Gastroesophageal sphincter (tissue), 4 donors: ENCODE measurements around the gene TSPAN5. TPM values are rescaled to one million over a fixed set of nuclear protein-coding genes. Genes with fewer than 3 reads are reported as not detected.

Experiments used
- ATAC-seq: fragments of 150-250 bp; one replicate; pipeline ENCODE4 v1.9.1; 2016; ENCODE audit warnings: mild to moderate bottlenecking, moderate library complexity
- H3K27ac ChIP-seq, 4 donors: fragments of 200-600 bp; sonication (generic) in 3 of 4; 1 replicate in 3 of 4; 2 replicates in 1 of 4; pipeline ENCODE4 v1.5.1; 2016 to 2019
- H3K27me3 ChIP-seq: fragments of 200-600 bp; sonication (generic); one replicate; pipeline ENCODE4 v1.5.1; 2019
- H3K36me3 ChIP-seq, 2 donors: fragments of 200-600 bp; sonication (generic); one replicate each; pipeline ENCODE4 v1.5.1; 2019; ENCODE audit warnings: control low read depth in 1 of 2
- H3K4me1 ChIP-seq, 3 donors: fragments of 200-600 bp; sonication (generic); 1 replicate in 2 of 3; 2 replicates in 1 of 3; pipeline ENCODE4 v1.5.1; 2016 to 2019; ENCODE audit warnings: control low read depth in 2 of 3
- H3K4me3 ChIP-seq, 2 donors: fragments of 200-600 bp; sonication (generic); one replicate each; pipeline ENCODE4 v1.5.1; 2019; ENCODE audit warnings: mild to moderate bottlenecking in 1 of 2, moderate library complexity in 1 of 2
- H3K9me3 ChIP-seq, 3 donors: fragments of 200-600 bp; sonication (generic); one replicate each; pipeline ENCODE4 v1.5.1; 2017 to 2019; ENCODE audit warnings: control low read depth in 2 of 3
- EP300 ChIP-seq: sonication (generic); formaldehyde crosslinking; IDR thresholded peaks from one replicate; pipeline ENCODE4 v1.6.1; 2017; ENCODE audit warnings: antibody characterized with exemption, mild to moderate bottlenecking
- POLR2A ChIP-seq, 2 donors: fragments of 450-650 bp; IDR thresholded peaks; one replicate each; pipeline ENCODE4 v1.6.1; 2017; ENCODE audit warnings: antibody characterized with exemption in 2 of 2, mild to moderate bottlenecking in 2 of 2, moderate library complexity in 1 of 2
- POLR2AphosphoS5 ChIP-seq: sonication (generic); formaldehyde crosslinking; IDR thresholded peaks from one replicate; pipeline ENCODE4 v1.6.1; 2017; ENCODE audit warnings: antibody characterized with exemption
- WGBS, 2 donors: methylation state at CpG; one replicate each; pipeline ENCODE4 v1.1.5; 2018; ENCODE audit warnings: low coverage in 1 of 2; 5-methylcytosine and 5-hydroxymethylcytosine counted together
- total RNA-seq, 4 donors: library from RNA; depleted of rRNA; stranded (reverse); fragments of >200 nt; gene quantifications; one replicate each; pipeline ENCODE4 v1.1.0, GENCODE V29; 2016
- TF ChIP-seq, protein P1 (sequence below), 4 experiments: fragments of 200-600 bp in 2 of 4; fragments of 450-650 bp in 2 of 4; sonication (generic) in 1 of 4; IDR thresholded peaks; one replicate each; pipeline ENCODE4 v1.5.1; 2017 to 2019; ENCODE audit warnings: antibody characterized with exemption in 4 of 4, mild to moderate bottlenecking in 2 of 4, moderate library complexity in 2 of 4

The TSPAN5 gene
- total RNA-seq, 4 donors from 2014 or later: 9.8 to 14.0 (median 12.2) TPM

DNA sequence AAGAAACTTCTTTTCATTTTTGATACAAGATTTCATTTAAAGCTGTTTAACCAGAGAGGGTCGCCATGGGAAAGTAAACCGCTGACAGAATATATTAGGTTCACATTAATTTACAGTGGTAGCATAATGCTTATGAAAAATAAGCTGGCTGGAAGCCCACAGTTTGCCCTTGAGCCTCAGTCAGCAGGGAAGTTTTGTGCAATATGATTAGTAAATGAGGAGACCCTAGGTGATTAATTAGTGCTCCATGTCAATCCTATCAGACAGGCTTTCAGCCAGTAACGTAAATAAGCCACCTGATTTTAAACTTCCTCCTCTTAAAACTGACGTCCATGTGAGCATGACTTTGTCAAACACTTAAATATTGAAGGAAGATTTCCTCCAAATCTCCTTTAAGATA lies 134.2 kb downstream of the TSPAN5 start:
- peaks cover 0 to 20% (median 3%) of the 10 kb centered on the region in 3 donors for H3K4me1 ChIP-seq
- no peaks in the 10 kb centered on the region for H3K36me3 ChIP-seq
- TF ChIP-seq, protein P1, sequence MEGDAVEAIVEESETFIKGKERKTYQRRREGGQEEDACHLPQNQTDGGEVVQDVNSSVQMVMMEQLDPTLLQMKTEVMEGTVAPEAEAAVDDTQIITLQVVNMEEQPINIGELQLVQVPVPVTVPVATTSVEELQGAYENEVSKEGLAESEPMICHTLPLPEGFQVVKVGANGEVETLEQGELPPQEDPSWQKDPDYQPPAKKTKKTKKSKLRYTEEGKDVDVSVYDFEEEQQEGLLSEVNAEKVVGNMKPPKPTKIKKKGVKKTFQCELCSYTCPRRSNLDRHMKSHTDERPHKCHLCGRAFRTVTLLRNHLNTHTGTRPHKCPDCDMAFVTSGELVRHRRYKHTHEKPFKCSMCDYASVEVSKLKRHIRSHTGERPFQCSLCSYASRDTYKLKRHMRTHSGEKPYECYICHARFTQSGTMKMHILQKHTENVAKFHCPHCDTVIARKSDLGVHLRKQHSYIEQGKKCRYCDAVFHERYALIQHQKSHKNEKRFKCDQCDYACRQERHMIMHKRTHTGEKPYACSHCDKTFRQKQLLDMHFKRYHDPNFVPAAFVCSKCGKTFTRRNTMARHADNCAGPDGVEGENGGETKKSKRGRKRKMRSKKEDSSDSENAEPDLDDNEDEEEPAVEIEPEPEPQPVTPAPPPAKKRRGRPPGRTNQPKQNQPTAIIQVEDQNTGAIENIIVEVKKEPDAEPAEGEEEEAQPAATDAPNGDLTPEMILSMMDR (IDR thresholded peaks at IDR 0.05): no peak
- TF ChIP-seq POLR2AphosphoS5 (no peak), EP300 (no peak), POLR2A (IDR thresholded peaks at IDR 0.05) (no peak)
- H3K27me3 ChIP-seq: no peaks in the 10 kb centered on the region
- H3K27ac ChIP-seq: no peak overlapping the region
- H3K9me3 ChIP-seq: no peaks in the 10 kb centered on the region
- no peak overlapping the region for H3K4me3 ChIP-seq
- no peak for ATAC-seq
- WGBS, 2 donors: 52 to 63% methylated on average over 4 of the region's 4 CpGs

DNA sequence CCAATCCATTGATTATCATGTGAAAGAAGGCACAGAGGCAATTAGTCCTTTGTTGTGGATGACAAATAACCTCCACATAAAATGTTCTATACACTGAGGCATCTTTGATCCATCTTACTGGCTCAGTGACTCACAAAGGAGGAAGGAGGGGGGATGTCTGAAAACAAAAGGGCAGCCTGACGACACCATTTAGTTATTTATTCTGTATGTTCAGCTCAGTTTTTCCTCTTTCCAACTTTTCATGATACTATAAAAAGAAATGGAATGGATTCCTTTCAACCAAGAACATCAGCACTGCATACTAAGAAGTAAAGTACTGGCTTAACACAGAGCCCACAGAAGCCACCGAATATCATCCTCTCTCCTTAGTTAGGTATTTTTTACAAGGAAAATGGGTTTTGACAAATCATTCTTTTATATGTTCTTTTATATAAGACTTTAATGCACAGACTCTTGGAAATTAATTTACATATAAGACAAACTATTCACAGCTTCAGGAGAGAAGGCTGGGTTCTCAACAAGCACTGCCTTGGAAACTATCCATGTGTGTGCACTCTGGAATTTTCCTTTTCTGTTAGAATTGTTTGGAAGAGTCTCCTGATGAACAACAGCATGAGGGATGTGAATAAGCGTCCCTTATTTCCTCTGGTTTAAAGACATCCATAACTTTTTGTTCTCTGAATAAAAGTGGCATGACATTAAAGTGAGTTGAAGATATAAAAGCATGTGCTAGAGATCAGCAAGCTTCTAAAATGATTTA lies 135.6 kb downstream of the TSPAN5 start:
- peak overlapping the region in 1 of 4 donors; percentile 25 for H3K27ac ChIP-seq

DNA sequence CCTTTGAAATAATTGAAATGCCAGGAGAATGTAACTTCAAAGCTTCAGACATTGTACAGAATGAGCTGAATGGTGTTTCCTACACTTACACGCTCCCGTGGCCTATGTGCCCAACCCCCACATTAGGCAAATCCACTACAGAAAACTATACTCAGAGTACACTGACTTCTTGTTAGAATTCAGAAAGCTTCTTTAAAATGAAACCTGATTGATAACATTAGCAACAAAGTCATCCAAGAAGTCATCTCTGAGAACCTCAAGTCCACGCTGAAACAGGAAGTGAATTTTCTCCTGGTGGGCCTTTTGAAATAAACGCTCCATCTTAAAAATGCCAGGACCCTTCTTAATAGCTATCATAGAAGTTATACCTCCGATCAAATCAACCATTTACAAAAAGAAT lies 136.3 kb downstream of the TSPAN5 start:
- Histone ChIP-seq H3K27ac (peak overlapping the region in 1 of 4 donors; percentile 25), H3K27me3 (no peaks in the 10 kb centered on the region)
- TF ChIP-seq EP300 (no peak), POLR2AphosphoS5 (no peak), POLR2A (IDR thresholded peaks at IDR 0.05) (no peak)
- TF ChIP-seq, protein P1 (IDR thresholded peaks at IDR 0.05): no peak

More for the DNA sequence above, 135.6 kb downstream of the TSPAN5 start:
- no peaks in the 10 kb centered on the region for H3K27me3 ChIP-seq
- 24 to 36% methylated on average over 3 of the region's 3 CpGs for WGBS, 2 donors
- H3K36me3 ChIP-seq: no peaks in the 10 kb centered on the region
- H3K4me1 ChIP-seq: peaks cover 0 to 20% (median 0%) of the 10 kb centered on the region in 3 donors
- no peaks in the 10 kb centered on the region for H3K9me3 ChIP-seq
- ATAC-seq: no peak
- H3K4me3 ChIP-seq: no peak overlapping the region
- TF ChIP-seq POLR2A (IDR thresholded peaks at IDR 0.05) (no peak), POLR2AphosphoS5 (no peak)
- TF ChIP-seq, protein P1 (IDR thresholded peaks at IDR 0.05): no peak

DNA sequence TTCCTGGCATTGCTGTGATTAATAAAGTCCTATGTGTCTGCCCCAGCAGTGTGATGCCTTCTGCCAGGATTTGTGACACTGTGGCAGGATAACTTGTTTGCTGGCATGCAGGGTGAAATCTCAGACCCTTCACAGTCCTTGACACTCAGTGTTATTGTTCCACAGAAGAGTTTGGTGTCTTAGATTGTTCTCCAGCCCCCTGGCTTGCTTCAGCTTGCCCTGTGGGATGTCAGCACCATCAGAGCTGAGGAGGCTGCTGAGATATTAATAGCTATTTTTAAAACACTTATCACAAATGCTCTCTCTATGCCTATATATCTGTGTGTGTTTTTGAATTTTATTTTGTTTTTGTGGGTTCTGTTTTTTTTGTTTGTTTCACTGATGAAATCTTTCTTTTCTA lies 136.9 kb downstream of the TSPAN5 start:
- Histone ChIP-seq H3K9me3 (peaks cover 0 to 5% (median 0%) of the 10 kb centered on the region in 3 donors), H3K36me3 (no peaks in the 10 kb centered on the region), H3K4me3 (no peak overlapping the region), H3K27ac (no peak overlapping the region), H3K4me1 (peaks cover 0 to 20% (median 0%) of the 10 kb centered on the region in 3 donors), H3K27me3 (no peaks in the 10 kb centered on the region)
- TF ChIP-seq POLR2A (IDR thresholded peaks at IDR 0.05) (no peak), EP300 (no peak), POLR2AphosphoS5 (no peak)
- TF ChIP-seq, protein P1 (IDR thresholded peaks at IDR 0.05): no peak
- ATAC-seq: no peak

More for the DNA sequence above, 136.3 kb downstream of the TSPAN5 start:
- Histone ChIP-seq H3K36me3 (no peaks in the 10 kb centered on the region), H3K4me1 (peaks cover 0 to 20% (median 0%) of the 10 kb centered on the region in 3 donors), H3K4me3 (no peak overlapping the region), H3K9me3 (peaks cover 0 to 1% (median 0%) of the 10 kb centered on the region in 3 donors)
- WGBS, 2 donors: 41 to 58% methylated on average over 5 of the region's 5 CpGs
- ATAC-seq: no peak
